ENCODE results near the gene DHX8. TPM values are rescaled to one million over a fixed set of nuclear protein-coding genes. Genes with fewer than 3 reads are reported as not detected.

DHX8 gene
- 10 to 100 TPM; 31.7 to 35.1 (median 33.4) TPM for total RNA-seq

GRCh38 chr17:43483674-43484551 is at the start of gene DHX8:
Gene DHX8, plus strand, starts transcription at chr17:43483975. Its CDS starts 63 bp downstream, at chr17:43484038.
- Histone ChIP-seq H3K27ac (replicated peaks in 1 of 4) (peak within 1 kb of the TSS; percentile 80 to 87 (median 86)), H3K9me3 (no peaks in the 10 kb centered on the region), H3K4me1 (peaks cover 29 to 50% (median 41%) of the 10 kb centered on the region in 4 donors), H3K4me3 (peak within 1 kb of the TSS; percentile 58 to 71 (median 68)), H3K36me3 (no peaks in the 10 kb centered on the region), H3K27me3 (no peaks in the 10 kb centered on the region)
- TF ChIP-seq POLR2A (IDR thresholded peaks at IDR 0.05; ENCODE audit: low read depth) (no peak), CTCF (IDR thresholded peaks at IDR 0.05) (peak; percentile 100), EP300 (IDR thresholded peaks at IDR 0.05) (no peak), POLR2AphosphoS5 (IDR thresholded peaks at IDR 0.05) (peak; percentile 91 to 95)
- intact Hi-C loops (cut with DNase I) = no loop called here
- WGBS = under 1% methylated on average over 51 of the region's 51 CpGs
- DNase-seq (ENCODE audit: extremely low spot score) = peak; percentile 99

- intact Hi-C loops (cut with DNase I) = no loop called here
- no peak for DNase-seq (ENCODE audit: extremely low spot score)
- Histone ChIP-seq H3K9me3 (no peaks in the 10 kb centered on the region), H3K27ac (replicated peaks in 1 of 4) (no peak overlapping the region), H3K4me1 (peaks cover 6 to 24% (median 16%) of the 10 kb centered on the region in 4 donors), H3K4me3 (no peak overlapping the region), H3K36me3 (no peaks in the 10 kb centered on the region), H3K27me3 (no peaks in the 10 kb centered on the region)
- 88% methylated on average over 4 of the region's 4 CpGs for WGBS
- no peak for TF ChIP-seq POLR2A (IDR thresholded peaks at IDR 0.05; ENCODE audit: low read depth)
- TF ChIP-seq EP300 (IDR thresholded peaks at IDR 0.05) = no peak
Observed at GRCh38 chr17:43434902-43435319, 48.9 kb upstream of the DHX8 start.

DNA sequence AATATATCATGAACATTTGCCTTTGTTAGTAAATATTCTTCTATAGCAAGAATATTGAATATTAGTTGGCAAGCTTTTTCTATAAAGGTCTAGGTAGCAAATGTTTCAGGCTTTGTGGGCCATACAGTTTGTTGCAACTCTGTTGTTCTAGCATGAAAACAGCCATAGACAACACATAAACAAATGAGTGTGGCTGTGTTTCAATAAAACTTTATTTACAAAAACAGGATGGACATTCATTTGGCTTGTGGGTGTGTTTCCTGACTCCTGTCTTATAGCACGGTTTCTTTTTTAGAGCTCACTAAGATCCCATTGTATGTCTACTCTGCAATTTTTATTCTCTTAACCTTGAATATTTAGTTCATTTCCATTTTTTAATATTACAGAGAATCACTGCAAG is 46.0 kb upstream of the DHX8 start:
- Histone ChIP-seq H3K4me1 (peaks cover 0 to 7% (median 0%) of the 10 kb centered on the region in 4 donors), H3K4me3 (no peak overlapping the region), H3K36me3 (no peaks in the 10 kb centered on the region), H3K9me3 (no peaks in the 10 kb centered on the region), H3K27me3 (no peaks in the 10 kb centered on the region), H3K27ac (replicated peaks in 1 of 4) (no peak overlapping the region)
- intact Hi-C loops (cut with DNase I) = no loop called here
- no peak for DNase-seq (ENCODE audit: extremely low spot score)
- 92% methylated on average over 1 of the region's 1 CpG for WGBS
- TF ChIP-seq POLR2AphosphoS5 (IDR thresholded peaks at IDR 0.05) = no peak

DNA sequence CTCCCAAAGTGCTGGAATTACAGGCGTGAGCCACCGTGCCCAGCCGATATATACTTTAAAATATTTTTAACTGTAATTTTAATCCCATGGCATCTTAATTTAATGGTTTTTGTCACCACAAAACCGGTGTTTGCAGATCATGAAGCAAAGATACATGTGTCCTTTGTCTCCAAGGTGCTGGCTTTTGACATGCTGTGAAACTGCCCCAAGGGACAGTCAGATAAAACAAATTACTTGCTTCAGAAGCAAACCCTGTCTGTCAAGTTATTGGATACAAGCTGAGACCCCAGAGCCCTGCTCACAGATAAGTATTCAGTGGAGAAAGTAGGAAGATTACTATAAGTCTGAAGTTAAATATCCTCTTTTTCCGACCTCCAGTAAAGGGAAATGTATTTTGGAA is 45.1 kb upstream of the DHX8 start:
- H3K27ac ChIP-seq (replicated peaks in 1 of 4) = no peak overlapping the region
- intact Hi-C loops (cut with DNase I) = no loop called here
- no peak for DNase-seq (ENCODE audit: extremely low spot score)
- WGBS = 78% methylated on average over 5 of the region's 5 CpGs
- H3K9me3 ChIP-seq = no peaks in the 10 kb centered on the region
- H3K4me1 ChIP-seq = peaks cover 0 to 3% (median 0%) of the 10 kb centered on the region in 4 donors
- H3K4me3 ChIP-seq = no peak overlapping the region
- H3K27me3 ChIP-seq = no peaks in the 10 kb centered on the region
- no peaks in the 10 kb centered on the region for H3K36me3 ChIP-seq
- TF ChIP-seq POLR2A (IDR thresholded peaks at IDR 0.05; ENCODE audit: low read depth) (no peak), POLR2AphosphoS5 (IDR thresholded peaks at IDR 0.05) (no peak), EP300 (IDR thresholded peaks at IDR 0.05) (no peak), CTCF (IDR thresholded peaks at IDR 0.05) (no peak)

- intact Hi-C loops (cut with DNase I) = no loop called here
- Histone ChIP-seq H3K36me3 (no peaks in the 10 kb centered on the region), H3K4me3 (no peak overlapping the region), H3K27ac (replicated peaks in 1 of 4) (no peak overlapping the region), H3K4me1 (peaks cover 0 to 3% (median 0%) of the 10 kb centered on the region in 4 donors), H3K27me3 (no peaks in the 10 kb centered on the region), H3K9me3 (no peaks in the 10 kb centered on the region)
- DNase-seq (ENCODE audit: extremely low spot score) = no peak
- WGBS = 74% methylated on average over 1 of the region's 1 CpG
- no peak for TF ChIP-seq POLR2A (IDR thresholded peaks at IDR 0.05; ENCODE audit: low read depth)
- no peak for TF ChIP-seq EP300 (IDR thresholded peaks at IDR 0.05)
- no peak for TF ChIP-seq CTCF (IDR thresholded peaks at IDR 0.05)
- no peak for TF ChIP-seq POLR2AphosphoS5 (IDR thresholded peaks at IDR 0.05)
Observed at GRCh38 chr17:43439041-43439440, 44.7 kb upstream of the DHX8 start.

All from esophagus muscularis mucosa (tissue), 4 donors.